Vagina (tissue), 2 donors: Measurements from ENCODE around the gene RIN3.

ENCODE experiments used
- POLR2A ChIP-seq, 2 donors: fragments of 450-650 bp; IDR thresholded peaks; one replicate each; pipeline ENCODE4 v1.6.1; 2017; ENCODE audit warnings: antibody characterized with exemption in 2 of 2, mild to moderate bottlenecking in 2 of 2, moderate library complexity in 2 of 2
- POLR2AphosphoS5 ChIP-seq, 2 donors: sonication (generic); formaldehyde crosslinking; IDR thresholded peaks; one replicate each; pipeline ENCODE4 v1.9.0; 2017; ENCODE audit warnings: antibody characterized with exemption in 2 of 2, mild to moderate bottlenecking in 2 of 2, low read depth in 1 of 2; ENCODE audit not compliant: insufficient read depth in 1 of 2
- TF ChIP-seq, protein P1 (sequence below), 3 experiments: fragments of 450-650 bp in 2 of 3; fragments of 200-600 bp in 1 of 3; sonication (generic) in 1 of 3; IDR thresholded peaks; one replicate each; pipeline ENCODE4 v1.5.1; 2017 to 2019; ENCODE audit warnings: antibody characterized with exemption in 3 of 3, mild to moderate bottlenecking in 2 of 3, moderate library complexity in 2 of 3

DNA sequence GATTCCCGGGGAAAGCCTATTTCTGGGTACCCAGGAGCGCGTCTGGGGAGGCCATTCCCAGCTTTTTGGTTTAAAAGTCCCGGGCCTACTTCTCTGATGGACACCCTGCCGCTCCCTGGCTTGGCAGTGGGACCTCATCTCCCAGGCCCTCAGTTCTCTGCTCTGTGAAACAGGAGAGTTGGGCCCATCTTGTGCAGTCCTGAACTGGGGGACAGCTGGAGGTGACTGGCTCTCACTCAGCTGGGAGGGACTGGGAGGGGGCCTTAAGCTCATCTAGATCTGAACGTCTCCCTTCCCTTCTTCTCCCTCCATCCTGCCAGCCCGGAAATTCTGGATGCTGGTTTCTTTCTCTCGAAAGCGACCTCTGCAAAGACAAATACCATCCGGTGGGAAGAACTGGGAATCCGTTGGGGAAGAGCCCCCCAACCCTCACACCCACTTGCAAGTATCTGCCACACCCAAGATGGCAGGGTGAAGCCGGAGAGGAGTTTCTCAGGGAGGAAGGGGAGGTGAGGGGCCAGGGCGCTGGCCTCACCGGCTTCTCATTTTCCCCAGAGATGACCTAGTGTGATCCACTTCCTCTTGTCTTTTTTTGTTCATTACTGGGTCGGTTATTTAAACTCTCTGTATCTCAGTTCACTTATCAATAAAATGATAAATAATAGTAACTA is 1.4 kb downstream of the RIN3 start:
- TF ChIP-seq, protein P1, sequence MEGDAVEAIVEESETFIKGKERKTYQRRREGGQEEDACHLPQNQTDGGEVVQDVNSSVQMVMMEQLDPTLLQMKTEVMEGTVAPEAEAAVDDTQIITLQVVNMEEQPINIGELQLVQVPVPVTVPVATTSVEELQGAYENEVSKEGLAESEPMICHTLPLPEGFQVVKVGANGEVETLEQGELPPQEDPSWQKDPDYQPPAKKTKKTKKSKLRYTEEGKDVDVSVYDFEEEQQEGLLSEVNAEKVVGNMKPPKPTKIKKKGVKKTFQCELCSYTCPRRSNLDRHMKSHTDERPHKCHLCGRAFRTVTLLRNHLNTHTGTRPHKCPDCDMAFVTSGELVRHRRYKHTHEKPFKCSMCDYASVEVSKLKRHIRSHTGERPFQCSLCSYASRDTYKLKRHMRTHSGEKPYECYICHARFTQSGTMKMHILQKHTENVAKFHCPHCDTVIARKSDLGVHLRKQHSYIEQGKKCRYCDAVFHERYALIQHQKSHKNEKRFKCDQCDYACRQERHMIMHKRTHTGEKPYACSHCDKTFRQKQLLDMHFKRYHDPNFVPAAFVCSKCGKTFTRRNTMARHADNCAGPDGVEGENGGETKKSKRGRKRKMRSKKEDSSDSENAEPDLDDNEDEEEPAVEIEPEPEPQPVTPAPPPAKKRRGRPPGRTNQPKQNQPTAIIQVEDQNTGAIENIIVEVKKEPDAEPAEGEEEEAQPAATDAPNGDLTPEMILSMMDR (IDR thresholded peaks at IDR 0.05): no peak
- TF ChIP-seq POLR2AphosphoS5 (IDR thresholded peaks at IDR 0.05; ENCODE audit: insufficient read depth in 1 of 2, low read depth in 1 of 2) (no peak), POLR2A (IDR thresholded peaks at IDR 0.05) (no peak)
